K562 (cell line): ENCODE data around the gene TRIOBP. TPM values are rescaled to one million over a fixed set of nuclear protein-coding genes. Genes with fewer than 3 reads are reported as not detected.
A peak's percentile ranks its signal among the peaks of the same experiment; 100 is the strongest.

ENCODE experiments used
- ARNT ChIP-seq, 2 experiments: fragments of 450-650 bp; IDR thresholded peaks; 2 replicates each; pipeline ENCODE4 v1.6.1; 2016; ENCODE audit warnings: mild to moderate bottlenecking in 1 of 2
- BCOR ChIP-seq: fragments of 450-650 bp; IDR thresholded peaks from 2 replicates; pipeline ENCODE4 v1.6.1; 2016
- CHCHD3 ChIP-seq: fragments of 250-450 bp; sonication (Bioruptor Pico); IDR thresholded peaks from 2 replicates; pipeline ENCODE4 v2.1.2; 2022; ENCODE audit warnings: mild to moderate bottlenecking
- DNMT1 ChIP-seq: fragments of 450-650 bp; IDR thresholded peaks from 2 replicates; pipeline ENCODE4 v1.6.1; 2016; ENCODE audit warnings: antibody characterized with exemption, mild to moderate bottlenecking
- KDM5B ChIP-seq: fragments of 200-600 bp; sonication (generic); IDR thresholded peaks from 2 replicates; pipeline ENCODE4 v1.6.1; 2012; ENCODE audit warnings: low read depth, mild to moderate bottlenecking, moderate library complexity, low read length, control low read depth, inconsistent platforms; ENCODE audit not compliant: insufficient replicate concordance
- KLF1 ChIP-seq: fragments of 450-650 bp; IDR thresholded peaks from 2 replicates; pipeline ENCODE4 v1.6.1; 2016; ENCODE audit warnings: missing genetic modification characterization, missing compliant biosample characterization
- NCOA1 ChIP-seq: fragments of 450-650 bp; IDR thresholded peaks from 2 replicates; pipeline ENCODE4 v1.6.1; 2016; ENCODE audit warnings: low read depth
- NFE2 ChIP-seq: IDR thresholded peaks from 2 replicates; pipeline ENCODE4 v1.6.1; 2014; ENCODE audit warnings: antibody characterized with exemption, low read depth
- RBM14 ChIP-seq: fragments of 200-400 bp; formaldehyde crosslinking; IDR thresholded peaks from 2 replicates; pipeline ENCODE4 v1.6.1; 2018; ENCODE audit warnings: low read depth, mild to moderate bottlenecking, low read length, moderate library complexity, borderline replicate concordance; ENCODE audit not compliant: insufficient read depth
- SMC3 ChIP-seq: conservative IDR thresholded peaks from 2 replicates; pipeline ENCODE4 v1.6.1; 2011; ENCODE audit warnings: low read depth, low read length, improper control_type of control experiment; ENCODE audit not compliant: insufficient read depth
- SNAPC5 ChIP-seq: fragments of 250-450 bp; sonication (Bioruptor Pico); IDR thresholded peaks from 2 replicates; pipeline ENCODE4 v1.8.0; 2021; ENCODE audit warnings: moderate library complexity, mild to moderate bottlenecking, inconsistent platforms
- SPI1 ChIP-seq: IDR thresholded peaks from 2 replicates; pipeline ENCODE4 v1.6.1; 2011; ENCODE audit warnings: low read depth, low read length, control low read depth, borderline replicate concordance
- TEAD1 ChIP-seq, 2 experiments: fragments of 450-650 bp in 1 of 2; sonication (generic) in 1 of 2; formaldehyde crosslinking; IDR thresholded peaks; 2 replicates each; pipeline versions ENCODE4 v1.4.0 to v1.8.0; 2020 to 2022; ENCODE audit warnings: mild to moderate bottlenecking in 2 of 2, missing genetic modification reagents in 1 of 2
- ZBTB34 ChIP-seq: fragments of 250-450 bp; sonication (Bioruptor Pico); IDR thresholded peaks from 2 replicates; pipeline ENCODE4 v1.8.0; 2021; ENCODE audit warnings: mild to moderate bottlenecking, moderate library complexity
- ZC3H11A ChIP-seq: IDR thresholded peaks from 2 replicates; pipeline ENCODE4 v1.6.1; 2012; ENCODE audit warnings: low read depth, low read length, improper control_type of control experiment
- ZNF133 ChIP-seq: fragments of 250-450 bp; sonication (Bioruptor Pico); IDR thresholded peaks from 2 replicates; pipeline ENCODE4 v1.4.0; 2020; ENCODE audit warnings: mild to moderate bottlenecking
- ZNF41 ChIP-seq: fragments of 250-450 bp; sonication (Bioruptor Pico); conservative IDR thresholded peaks from 2 replicates; pipeline ENCODE4 v1.4.0; 2020; ENCODE audit warnings: mild to moderate bottlenecking
- ZSCAN29 ChIP-seq: fragments of 450-650 bp; IDR thresholded peaks from 2 replicates; pipeline ENCODE4 v1.6.1; 2017
- ZSCAN32 ChIP-seq: fragments of 450-650 bp; formaldehyde crosslinking; IDR thresholded peaks from 2 replicates; pipeline ENCODE4 v1.4.0; 2020; ENCODE audit warnings: mild to moderate bottlenecking, moderate library complexity
- polyA plus RNA-seq, 8 experiments: library from polyadenylated mRNA; depleted of rRNA in 4 of 8; stranded (reverse) in 5 of 8; unstranded in 3 of 8; fragments of >200 nt; fragmentation: Nextera tagmentation in 2 of 8; fragmentation: Illumina TruSeq in 1 of 8; extraction: Ambion mirVana in 2 of 8; extraction: Trizol in 1 of 8; gene quantifications; 2 replicates each; pipeline versions ENCODE4 v1.2.1 to v1.2.3, GENCODE V29; 2011 to 2014; ENCODE audit warnings: inconsistent platforms in 1 of 8, missing spikeins in 1 of 8
- total RNA-seq, 7 experiments: library from RNA; depleted of rRNA in 6 of 7; stranded (reverse); fragments of >200 nt in 6 of 7; fragmentation: Illumina TruSeq in 2 of 7; extraction: Trizol in 2 of 7; gene quantifications; 2 replicates each; pipeline versions ENCODE4 v1.2.1 to v1.2.3, GENCODE V29; 2011 to 2021; ENCODE audit warnings: low replicate concordance in 1 of 7
- TF ChIP-seq, protein P1 (sequence below), 2 experiments: IDR thresholded peaks; 2 replicates each; pipeline ENCODE4 v1.6.1; 2012; ENCODE audit warnings: improper control_type of control experiment in 2 of 2, low read depth in 2 of 2, low read length in 2 of 2, borderline replicate concordance in 1 of 2
- TF ChIP-seq, protein P2 (sequence below): sonication (generic); formaldehyde crosslinking; IDR thresholded peaks from 2 replicates; pipeline ENCODE4 v1.8.0; 2022; ENCODE audit warnings: mild to moderate bottlenecking, missing genetic modification reagents
- TF ChIP-seq, protein P3 (sequence below): sonication (generic); formaldehyde crosslinking; IDR thresholded peaks from 2 replicates; pipeline ENCODE4 v1.8.0; 2022; ENCODE audit warnings: missing genetic modification reagents, mild to moderate bottlenecking, borderline replicate concordance

The TRIOBP gene
- total and polyA plus RNA-seq, 9 of the 15 experiments (the other 6 are each of a cell fraction or from before 2014, with no cell fraction given), result 0.24 to 13.8 (median 5.5) TPM

GRCh38 chr22:37807410-37808293 is 110.8 kb downstream of the TRIOBP start, which contains the start of gene GCAT (continued):
- TF ChIP-seq ARNT (IDR thresholded peaks at IDR 0.05) (no peak), BCOR (no peak), NCOA1 (no peak), ZNF133 (CRISPR knock-in tag) (no peak), DNMT1 (no peak), ZSCAN29 (peak; percentile 60; the same call in 1 of the 2 replicates), CHCHD3 (CRISPR knock-in tag) (no peak), KLF1 (tag) (no peak), TEAD1 (CRISPR knock-in tag; IDR thresholded peaks at IDR 0.05) (0 out of 4 replicates have a peak, but pooled peaks of 1 of the 2 experiments have one; percentile 50), SPI1 (peak; percentile 7; the same call in 1 of the 2 replicates), SMC3 (no peak), ZBTB34 (no peak), KDM5B (peak; percentile 71), ZNF41 (CRISPR knock-in tag) (no peak), ZC3H11A (no peak), ZSCAN32 (no peak), SNAPC5 (CRISPR knock-in tag) (no peak), RBM14 (no peak), NFE2 (no peak)
- TF ChIP-seq, protein P1, sequence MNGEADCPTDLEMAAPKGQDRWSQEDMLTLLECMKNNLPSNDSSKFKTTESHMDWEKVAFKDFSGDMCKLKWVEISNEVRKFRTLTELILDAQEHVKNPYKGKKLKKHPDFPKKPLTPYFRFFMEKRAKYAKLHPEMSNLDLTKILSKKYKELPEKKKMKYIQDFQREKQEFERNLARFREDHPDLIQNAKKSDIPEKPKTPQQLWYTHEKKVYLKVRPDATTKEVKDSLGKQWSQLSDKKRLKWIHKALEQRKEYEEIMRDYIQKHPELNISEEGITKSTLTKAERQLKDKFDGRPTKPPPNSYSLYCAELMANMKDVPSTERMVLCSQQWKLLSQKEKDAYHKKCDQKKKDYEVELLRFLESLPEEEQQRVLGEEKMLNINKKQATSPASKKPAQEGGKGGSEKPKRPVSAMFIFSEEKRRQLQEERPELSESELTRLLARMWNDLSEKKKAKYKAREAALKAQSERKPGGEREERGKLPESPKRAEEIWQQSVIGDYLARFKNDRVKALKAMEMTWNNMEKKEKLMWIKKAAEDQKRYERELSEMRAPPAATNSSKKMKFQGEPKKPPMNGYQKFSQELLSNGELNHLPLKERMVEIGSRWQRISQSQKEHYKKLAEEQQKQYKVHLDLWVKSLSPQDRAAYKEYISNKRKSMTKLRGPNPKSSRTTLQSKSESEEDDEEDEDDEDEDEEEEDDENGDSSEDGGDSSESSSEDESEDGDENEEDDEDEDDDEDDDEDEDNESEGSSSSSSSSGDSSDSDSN (IDR thresholded peaks at IDR 0.05; ENCODE audit: borderline replicate concordance in 1 of 2, low read depth in 2 of 2, low read length in 2 of 2), result peak in 1 of 2 experiments; percentile 54; a peak in 1 of 4 replicates
- TF ChIP-seq, protein P2, sequence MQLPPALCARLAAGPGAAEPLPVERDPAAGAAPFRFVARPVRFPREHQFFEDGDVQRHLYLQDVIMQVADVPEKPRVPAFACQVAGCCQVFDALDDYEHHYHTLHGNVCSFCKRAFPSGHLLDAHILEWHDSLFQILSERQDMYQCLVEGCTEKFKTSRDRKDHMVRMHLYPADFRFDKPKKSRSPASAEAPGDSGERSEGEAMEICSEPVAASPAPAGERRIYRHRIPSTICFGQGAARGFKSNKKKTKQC (CRISPR knock-in tag), result 0 out of 2 replicates have a peak, but pooled peaks have one; percentile 57
- TF ChIP-seq, protein P3, sequence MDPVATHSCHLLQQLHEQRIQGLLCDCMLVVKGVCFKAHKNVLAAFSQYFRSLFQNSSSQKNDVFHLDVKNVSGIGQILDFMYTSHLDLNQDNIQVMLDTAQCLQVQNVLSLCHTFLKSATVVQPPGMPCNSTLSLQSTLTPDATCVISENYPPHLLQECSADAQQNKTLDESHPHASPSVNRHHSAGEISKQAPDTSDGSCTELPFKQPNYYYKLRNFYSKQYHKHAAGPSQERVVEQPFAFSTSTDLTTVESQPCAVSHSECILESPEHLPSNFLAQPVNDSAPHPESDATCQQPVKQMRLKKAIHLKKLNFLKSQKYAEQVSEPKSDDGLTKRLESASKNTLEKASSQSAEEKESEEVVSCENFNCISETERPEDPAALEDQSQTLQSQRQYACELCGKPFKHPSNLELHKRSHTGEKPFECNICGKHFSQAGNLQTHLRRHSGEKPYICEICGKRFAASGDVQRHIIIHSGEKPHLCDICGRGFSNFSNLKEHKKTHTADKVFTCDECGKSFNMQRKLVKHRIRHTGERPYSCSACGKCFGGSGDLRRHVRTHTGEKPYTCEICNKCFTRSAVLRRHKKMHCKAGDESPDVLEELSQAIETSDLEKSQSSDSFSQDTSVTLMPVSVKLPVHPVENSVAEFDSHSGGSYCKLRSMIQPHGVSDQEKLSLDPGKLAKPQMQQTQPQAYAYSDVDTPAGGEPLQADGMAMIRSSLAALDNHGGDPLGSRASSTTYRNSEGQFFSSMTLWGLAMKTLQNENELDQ (CRISPR knock-in tag), result no peak
